Measurements from ENCODE around the gene FCN1. TPM values are rescaled to one million over a fixed set of nuclear protein-coding genes. Genes with fewer than 3 reads are reported as not detected.
A peak's percentile ranks its signal among the peaks of the same experiment; 100 is the strongest.

FCN1 gene
- 1,156 TPM for total RNA-seq

DNA sequence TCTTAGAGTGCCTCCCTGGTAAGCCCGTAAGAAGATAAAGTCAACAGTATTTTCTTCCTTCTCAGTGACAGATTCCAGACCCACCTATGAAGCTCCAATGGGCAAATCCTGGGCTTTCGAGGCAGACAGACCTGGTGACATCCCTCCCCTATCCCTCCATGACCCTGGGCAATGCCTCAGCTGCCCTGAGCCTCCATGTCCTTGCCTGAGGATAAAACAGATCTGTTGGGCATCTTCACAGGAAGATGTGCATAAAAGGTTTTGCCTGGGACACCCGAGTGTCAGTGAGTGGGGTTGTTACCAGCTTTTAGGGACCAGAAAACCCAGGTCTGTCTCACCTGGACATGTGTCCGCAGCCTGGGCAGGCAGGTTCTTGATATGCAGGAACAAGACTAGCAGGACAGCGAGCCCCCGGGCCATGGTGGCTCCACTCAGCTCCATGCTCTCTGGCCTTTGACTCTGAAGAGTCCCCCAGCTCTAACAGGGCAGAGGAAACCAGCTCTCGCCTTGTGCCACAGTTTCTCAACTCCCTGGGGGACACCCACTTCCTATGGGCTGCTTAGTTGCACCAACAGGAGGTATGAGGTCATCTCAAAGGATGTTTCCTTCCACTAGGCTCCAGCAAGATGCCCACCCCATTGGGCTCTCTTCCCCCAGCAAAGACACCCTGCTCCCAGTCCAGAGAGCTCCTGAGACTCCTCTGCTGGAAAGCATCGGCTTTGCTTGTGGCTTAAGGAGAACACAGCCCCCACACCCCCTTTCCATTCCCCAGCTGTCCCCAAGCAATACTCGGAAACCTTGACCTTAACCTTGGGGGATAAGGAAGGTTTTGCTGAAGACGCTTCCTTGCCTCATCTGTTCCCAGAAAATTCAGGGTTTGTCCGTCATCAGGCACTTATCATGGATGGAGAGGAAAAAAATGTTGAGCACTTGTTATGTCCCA is at the start of gene FCN1:
FCN1 (minus strand) TSS at position 482 of the 943 bp plus-strand sequence; CDS start at position 441, 41 bp downstream.
- peak within 1 kb of the TSS; percentile 65 for H3K4me3 ChIP-seq (ENCODE audit: low read length)
- H3K27me3 ChIP-seq (ENCODE audit: insufficient read depth, low read length), result no peaks in the 10 kb centered on the region
- peaks cover 67% of the 10 kb centered on the region for H3K4me1 ChIP-seq (ENCODE audit: insufficient read depth, low read length)
- H3K9me3 ChIP-seq (ENCODE audit: low read depth, low read length), result peaks cover 4% of the 10 kb centered on the region

DNA sequence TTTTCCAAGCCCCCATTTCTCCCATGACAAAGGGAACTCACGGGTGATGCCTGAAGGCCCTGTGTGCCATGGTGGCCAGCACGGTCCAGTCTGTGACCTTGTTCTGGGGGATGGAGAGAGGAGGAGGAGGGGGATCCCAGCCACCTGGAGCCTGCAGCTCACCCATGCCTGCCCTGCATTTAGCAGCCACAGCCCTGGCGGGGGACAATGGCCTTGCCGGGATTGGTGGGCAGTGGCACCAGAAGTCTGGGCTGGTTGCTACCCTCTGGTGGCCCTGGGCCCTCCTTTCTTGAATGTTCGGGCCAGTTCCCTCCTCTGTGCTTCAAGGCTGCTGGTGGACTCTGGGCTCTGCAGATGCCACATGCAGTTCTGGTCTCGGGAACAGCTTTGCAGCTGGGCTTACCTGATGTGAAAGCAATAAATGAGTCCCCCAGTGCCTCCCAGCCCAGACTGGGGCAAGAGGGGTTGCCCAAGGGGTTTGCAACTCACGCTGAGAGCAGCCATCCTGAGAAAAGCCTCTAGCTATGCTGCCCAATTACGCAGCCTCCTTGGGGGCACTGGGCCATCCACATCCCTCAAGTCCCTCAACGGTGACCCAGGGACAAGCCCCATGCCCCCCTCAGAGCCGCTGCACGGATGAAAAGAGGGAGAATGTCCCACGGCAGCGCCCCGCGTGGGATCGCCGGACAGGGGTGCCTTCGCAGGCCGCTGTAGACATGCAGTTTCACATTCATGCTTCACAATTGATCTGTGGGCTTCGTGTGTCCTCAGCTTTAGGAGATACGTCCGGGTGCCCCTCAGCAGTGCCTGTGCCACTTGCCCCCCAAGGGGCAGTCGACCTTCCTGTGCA is 49.2 kb upstream of the FCN1 start:
- H3K4me3 ChIP-seq (ENCODE audit: low read length), result no peak overlapping the region
- no peaks in the 10 kb centered on the region for H3K27me3 ChIP-seq (ENCODE audit: insufficient read depth, low read length)
- H3K4me1 ChIP-seq (ENCODE audit: insufficient read depth, low read length), result peaks cover 25% of the 10 kb centered on the region
- no peaks in the 10 kb centered on the region for H3K9me3 ChIP-seq (ENCODE audit: low read depth, low read length)

DNA sequence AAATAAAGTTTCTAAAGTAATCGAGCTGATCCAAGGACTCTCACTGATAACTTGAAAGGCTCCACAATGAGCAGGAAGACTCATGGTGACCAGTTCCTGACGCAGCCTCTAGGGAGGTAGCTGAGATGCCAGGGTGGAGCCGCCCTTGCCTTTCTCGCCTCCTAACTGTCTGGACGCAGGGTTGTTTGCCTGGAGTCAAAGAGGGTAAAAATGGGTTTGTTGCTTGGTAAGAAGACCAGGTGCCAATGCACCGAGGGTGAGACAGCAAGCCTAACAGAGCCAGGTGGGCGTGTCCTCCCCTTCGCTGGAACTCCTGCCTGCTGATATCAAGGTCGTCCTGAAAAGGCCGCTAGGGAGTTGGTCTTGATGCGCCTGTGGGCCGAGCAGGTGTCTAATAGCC is 48.6 kb upstream of the FCN1 start:
- Histone ChIP-seq H3K27me3 (ENCODE audit: insufficient read depth, low read length) (no peaks in the 10 kb centered on the region), H3K9me3 (ENCODE audit: low read depth, low read length) (no peaks in the 10 kb centered on the region), H3K4me3 (ENCODE audit: low read length) (no peak overlapping the region), H3K4me1 (ENCODE audit: insufficient read depth, low read length) (peaks cover 25% of the 10 kb centered on the region)

DNA sequence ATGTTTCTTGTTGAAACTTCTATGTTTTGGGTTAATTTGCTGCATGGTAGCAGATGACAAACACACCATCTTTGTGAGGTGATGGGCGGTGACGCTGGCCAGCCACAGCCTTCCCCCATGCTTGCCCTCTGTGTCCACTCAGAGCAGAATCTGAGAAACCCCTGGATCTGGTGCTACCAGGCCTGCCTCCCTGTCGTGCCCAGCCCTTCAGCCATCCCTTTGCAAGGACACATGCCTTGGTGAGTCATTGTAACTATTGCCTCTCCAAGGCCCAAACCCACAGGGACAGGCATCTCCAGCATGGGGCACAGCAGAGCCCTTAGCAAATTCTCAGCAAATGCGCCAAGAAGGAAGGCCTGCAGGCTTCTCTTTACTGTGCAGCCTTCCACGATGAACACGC is 48.1 kb upstream of the FCN1 start:
- Histone ChIP-seq H3K4me1 (ENCODE audit: insufficient read depth, low read length) (peaks cover 25% of the 10 kb centered on the region), H3K9me3 (ENCODE audit: low read depth, low read length) (no peaks in the 10 kb centered on the region), H3K27me3 (ENCODE audit: insufficient read depth, low read length) (no peaks in the 10 kb centered on the region), H3K4me3 (ENCODE audit: low read length) (no peak overlapping the region)

DNA sequence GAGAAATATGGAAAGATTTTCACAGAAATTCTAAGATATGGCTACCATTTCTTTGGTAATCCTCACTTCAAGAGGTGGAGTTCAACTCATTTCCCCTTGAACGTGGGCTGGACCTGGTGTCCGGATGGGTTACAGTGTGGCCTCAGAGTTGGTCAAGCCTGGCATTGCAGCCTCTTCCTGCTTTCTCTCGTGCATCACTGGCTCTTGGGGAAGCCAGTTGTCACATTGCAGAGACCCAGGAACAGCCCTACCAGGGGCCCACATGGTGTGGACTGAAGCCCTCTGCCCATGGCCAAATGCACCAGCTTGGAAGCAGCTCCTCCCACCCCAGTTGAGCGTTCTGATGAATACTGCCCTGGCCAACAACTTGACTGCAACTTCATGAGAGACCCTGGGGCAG is 47.7 kb upstream of the FCN1 start:
- H3K4me1 ChIP-seq (ENCODE audit: insufficient read depth, low read length), result peaks cover 25% of the 10 kb centered on the region
- H3K27me3 ChIP-seq (ENCODE audit: insufficient read depth, low read length), result no peaks in the 10 kb centered on the region
- H3K9me3 ChIP-seq (ENCODE audit: low read depth, low read length), result no peaks in the 10 kb centered on the region
- no peak overlapping the region for H3K4me3 ChIP-seq (ENCODE audit: low read length)

DNA sequence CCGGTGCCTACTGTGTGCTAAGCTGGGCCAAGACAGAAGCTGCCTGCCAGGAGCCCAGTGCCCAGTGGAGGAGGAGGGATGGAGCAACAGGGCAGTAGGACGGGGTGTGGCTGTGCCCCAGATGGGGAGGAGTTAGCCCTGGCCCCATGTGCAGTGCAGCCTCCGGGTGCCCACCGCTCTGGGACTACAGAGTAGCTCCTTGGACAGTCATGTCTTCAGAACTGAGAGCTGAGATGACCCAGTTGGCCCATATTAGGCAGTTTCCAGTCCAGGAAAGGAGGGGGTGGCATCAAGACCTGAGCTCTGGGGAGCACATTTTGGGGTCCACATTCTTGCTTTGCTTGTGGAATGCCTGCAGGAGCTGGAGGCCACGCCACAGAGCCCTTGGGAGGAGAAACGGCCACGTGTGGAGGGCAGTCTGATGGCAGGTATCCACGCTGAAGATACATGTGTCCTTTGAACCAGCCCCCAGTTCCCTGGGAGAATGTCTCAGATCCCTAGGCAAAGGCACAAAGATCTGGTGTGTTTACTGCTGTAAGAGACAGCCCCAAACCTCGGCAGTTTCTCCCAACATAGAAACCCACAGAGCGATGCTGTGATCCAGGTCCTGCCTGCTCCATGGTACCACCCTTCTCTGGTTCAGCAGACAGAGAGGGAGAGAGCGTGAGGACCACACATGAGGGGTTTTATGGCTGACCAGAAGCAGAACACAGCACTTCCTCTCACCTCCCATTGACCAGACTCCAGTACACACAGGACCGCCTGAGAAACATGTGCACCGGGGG is 46.8 kb upstream of the FCN1 start:
- peaks cover 25% of the 10 kb centered on the region for H3K4me1 ChIP-seq (ENCODE audit: insufficient read depth, low read length)
- no peaks in the 10 kb centered on the region for H3K27me3 ChIP-seq (ENCODE audit: insufficient read depth, low read length)
- H3K9me3 ChIP-seq (ENCODE audit: low read depth, low read length), result no peaks in the 10 kb centered on the region
- H3K4me3 ChIP-seq (ENCODE audit: low read length), result no peak overlapping the region

DNA sequence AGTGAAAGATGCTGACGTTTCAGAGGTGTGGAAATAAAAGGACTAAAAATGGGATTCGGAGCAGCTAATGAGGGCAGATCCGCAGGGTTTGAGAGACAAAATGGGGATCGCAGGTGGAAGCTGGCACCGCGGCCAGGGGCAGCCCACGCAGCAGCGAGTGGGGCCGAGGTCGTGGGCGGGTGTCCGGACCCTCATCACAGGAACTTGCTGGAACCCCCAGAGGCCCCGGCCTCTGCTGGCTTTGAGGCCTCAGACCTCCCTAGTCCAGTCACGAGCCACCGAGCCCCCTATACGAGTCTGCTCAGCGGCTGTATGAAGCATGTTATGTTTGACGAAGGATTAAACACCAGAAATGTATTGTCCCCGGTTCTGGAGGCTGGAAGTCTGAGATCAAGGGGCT is 45.8 kb upstream of the FCN1 start:
- H3K27me3 ChIP-seq (ENCODE audit: insufficient read depth, low read length), result no peaks in the 10 kb centered on the region
- H3K4me3 ChIP-seq (ENCODE audit: low read length), result no peak overlapping the region
- H3K4me1 ChIP-seq (ENCODE audit: insufficient read depth, low read length), result peaks cover 25% of the 10 kb centered on the region
- no peaks in the 10 kb centered on the region for H3K9me3 ChIP-seq (ENCODE audit: low read depth, low read length)

DNA sequence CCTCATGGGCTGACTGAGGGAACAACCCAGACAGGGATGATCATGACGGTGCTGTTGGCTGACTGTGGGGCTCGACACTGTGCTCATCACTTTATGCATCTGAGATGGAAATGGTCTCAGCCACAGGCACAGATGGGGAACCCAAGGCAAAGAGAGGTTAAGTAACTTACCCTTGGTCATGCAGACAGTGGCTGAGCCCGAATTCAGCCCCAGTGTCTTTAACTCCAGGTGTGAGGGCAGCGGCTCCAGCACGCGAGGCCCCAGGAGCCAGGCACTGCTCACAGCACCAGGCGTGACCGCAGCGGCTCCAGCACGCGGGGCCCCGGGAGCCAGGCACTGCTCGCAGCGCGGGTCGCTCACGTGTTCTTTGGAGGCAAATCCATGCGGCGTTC is 45.3 kb upstream of the FCN1 start:
- Histone ChIP-seq H3K9me3 (ENCODE audit: low read depth, low read length) (no peaks in the 10 kb centered on the region), H3K4me3 (ENCODE audit: low read length) (no peak overlapping the region), H3K4me1 (ENCODE audit: insufficient read depth, low read length) (peaks cover 25% of the 10 kb centered on the region), H3K27me3 (ENCODE audit: insufficient read depth, low read length) (no peaks in the 10 kb centered on the region)

DNA sequence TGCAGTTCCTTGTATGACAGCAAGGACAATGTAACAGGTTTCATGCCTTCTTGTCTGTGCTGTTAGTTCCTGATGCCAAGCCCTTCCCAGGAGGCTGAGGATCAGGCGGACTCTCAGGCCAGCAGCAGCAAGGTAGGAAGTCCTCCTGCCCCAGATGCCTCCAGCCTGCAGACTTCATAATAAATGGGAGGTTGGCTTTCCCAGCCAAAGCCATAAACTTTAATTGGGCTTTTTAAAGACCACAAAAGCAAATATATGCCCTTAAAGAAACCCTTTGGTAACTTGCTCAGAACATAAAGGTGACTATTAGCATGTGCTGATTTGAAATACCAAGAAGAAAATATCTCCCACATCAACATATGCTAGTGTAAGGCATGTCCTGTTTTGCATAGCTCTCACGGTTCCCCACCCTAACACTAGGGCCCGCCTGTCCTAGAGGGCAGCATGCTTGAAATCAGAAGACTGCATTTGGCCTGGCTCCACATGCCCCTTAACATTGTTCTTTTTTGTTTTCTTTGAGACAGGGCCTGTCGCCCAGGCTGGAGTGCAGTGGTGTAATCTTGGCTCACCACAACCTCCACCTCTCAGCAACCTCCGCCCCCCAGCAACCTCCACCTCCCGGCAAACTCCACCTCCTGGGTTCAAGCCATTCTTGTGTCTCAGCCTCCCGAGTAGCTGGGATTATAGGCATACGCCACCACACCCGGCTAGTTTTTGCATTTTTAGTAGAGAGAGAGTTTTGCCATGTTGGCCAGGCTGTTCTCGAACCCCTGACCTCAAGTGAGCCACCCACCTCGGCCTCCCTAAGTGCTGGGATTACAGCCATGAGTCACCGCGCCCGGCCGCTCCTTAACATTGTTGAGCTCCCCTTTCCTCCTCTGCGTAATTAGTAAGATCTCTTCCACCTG is 44.6 kb upstream of the FCN1 start:
- Histone ChIP-seq H3K4me1 (ENCODE audit: insufficient read depth, low read length) (peaks cover 25% of the 10 kb centered on the region), H3K9me3 (ENCODE audit: low read depth, low read length) (no peaks in the 10 kb centered on the region), H3K27me3 (ENCODE audit: insufficient read depth, low read length) (no peaks in the 10 kb centered on the region), H3K4me3 (ENCODE audit: low read length) (no peak overlapping the region)

DNA sequence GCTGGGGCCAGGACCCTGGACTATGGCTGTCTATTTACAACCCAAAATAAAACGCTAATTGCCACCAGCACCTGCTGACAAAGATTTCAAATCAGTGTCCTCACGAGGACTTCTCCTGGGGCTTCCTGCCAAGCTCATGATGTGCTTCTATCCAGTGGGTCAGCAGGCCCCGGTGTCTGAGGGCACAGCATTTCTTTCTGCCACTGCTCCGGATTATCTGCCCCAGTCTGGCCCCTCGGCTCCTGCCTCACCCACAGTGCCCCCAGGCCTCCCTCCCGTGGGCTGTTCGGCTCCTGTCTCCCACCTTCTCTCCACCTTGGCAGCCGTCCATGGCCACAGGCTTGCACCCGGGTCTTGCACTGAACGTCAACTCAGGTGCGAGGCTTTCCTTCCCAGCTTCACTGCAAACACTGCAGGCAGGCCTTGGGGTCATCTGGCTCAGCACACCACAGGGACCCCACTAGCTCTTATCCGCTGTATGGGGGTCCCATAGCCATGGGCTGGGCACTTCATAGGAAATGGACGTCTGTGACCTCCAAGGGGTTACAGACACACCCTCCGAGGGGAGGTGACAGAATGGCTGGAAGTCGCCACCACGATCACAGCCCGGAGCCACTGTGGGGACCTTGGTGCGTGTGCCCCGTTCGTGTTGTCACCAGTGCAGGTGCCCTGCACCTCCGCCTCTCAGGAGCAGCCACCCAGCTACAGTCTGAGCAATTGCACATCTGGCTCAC is 43.8 kb upstream of the FCN1 start:
- Histone ChIP-seq H3K27me3 (ENCODE audit: insufficient read depth, low read length) (no peaks in the 10 kb centered on the region), H3K4me1 (ENCODE audit: insufficient read depth, low read length) (peaks cover 25% of the 10 kb centered on the region), H3K9me3 (ENCODE audit: low read depth, low read length) (no peaks in the 10 kb centered on the region), H3K4me3 (ENCODE audit: low read length) (no peak overlapping the region)

DNA sequence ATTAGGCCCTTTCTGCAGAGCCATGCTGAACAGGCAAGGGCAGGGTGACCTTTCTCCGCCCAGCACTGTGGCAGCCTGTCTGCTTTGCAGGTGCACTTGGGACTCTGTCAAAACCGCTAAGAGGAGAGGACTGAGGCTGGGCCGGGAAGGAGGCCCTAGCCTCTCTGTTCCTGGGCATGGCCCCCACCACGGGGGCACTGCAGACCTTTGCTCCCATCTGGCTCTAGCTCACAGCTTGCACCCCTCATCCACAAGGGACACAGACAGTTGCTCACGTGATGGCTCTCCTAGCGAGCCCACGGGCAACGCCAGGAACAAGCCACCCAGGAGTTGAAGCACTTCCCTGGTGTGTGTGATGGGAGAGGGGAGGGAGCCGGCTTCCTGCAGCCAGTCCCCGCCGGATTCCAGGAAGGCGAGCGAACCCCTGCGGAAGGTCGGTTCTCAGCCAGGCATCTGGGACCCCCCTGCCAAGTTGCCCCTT is 43.0 kb upstream of the FCN1 start:
- no peaks in the 10 kb centered on the region for H3K27me3 ChIP-seq (ENCODE audit: insufficient read depth, low read length)
- peaks cover 17% of the 10 kb centered on the region for H3K4me1 ChIP-seq (ENCODE audit: insufficient read depth, low read length)
- no peak overlapping the region for H3K4me3 ChIP-seq (ENCODE audit: low read length)
- H3K9me3 ChIP-seq (ENCODE audit: low read depth, low read length), result no peaks in the 10 kb centered on the region

DNA sequence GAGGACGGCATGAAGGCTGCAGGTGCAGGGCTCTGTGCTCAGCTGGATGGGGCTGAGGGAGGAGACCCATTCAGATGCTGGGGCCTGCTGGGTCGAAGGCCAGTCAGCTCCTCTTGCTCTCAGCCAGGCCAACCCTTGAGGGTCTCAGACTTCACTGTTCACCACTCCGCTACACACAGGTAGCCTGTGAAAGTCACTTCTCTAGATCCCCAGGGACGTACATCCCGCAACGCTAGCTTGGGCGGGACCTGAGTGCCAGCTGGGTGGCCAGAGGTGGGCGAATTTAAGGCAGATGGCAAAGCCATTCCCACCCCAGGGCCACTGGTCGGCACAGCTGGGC is 42.2 kb upstream of the FCN1 start:
- Histone ChIP-seq H3K4me1 (ENCODE audit: insufficient read depth, low read length) (peaks cover 11% of the 10 kb centered on the region), H3K9me3 (ENCODE audit: low read depth, low read length) (no peaks in the 10 kb centered on the region), H3K27me3 (ENCODE audit: insufficient read depth, low read length) (no peaks in the 10 kb centered on the region)

DNA sequence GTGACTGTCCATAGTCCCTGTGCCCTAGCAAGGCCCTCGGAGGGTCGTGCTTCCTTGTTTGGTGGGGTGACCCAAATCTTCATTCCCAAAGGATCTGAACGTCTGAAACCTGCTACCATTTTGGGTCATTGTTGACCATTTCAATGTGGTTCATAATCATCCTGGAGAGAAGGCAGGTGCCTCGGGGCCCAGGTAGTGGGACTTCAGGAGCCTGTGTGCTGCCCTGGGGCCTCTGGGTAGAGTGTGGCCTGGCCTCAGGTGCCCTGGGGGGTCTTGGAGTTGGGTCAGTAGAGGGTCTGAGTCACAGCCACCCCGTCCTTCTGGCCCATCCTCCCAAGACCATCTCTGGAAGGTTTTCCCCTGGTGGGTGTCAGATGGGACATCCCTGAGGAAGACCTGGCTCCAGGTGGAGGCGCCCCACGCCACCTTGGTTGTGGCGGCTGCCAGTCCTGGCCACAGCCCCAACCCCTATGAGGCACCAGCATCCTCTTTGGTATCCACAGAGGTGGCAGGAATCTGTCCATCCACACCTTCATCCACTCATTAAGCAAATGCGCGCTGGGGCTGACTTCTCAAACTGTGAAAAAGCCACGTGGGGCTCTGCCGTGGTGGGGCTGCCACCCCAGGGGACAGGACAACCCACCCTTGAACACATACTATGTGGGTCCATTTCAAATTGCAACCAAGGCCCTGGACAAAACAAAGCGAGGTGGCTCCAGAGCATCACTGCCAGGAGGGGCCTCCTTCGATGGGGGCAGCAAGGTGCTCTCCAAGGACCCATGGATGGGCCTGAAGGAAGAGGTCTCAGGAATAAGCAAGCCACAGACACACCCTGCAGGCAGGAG is 41.6 kb upstream of the FCN1 start:
- Histone ChIP-seq H3K4me1 (ENCODE audit: insufficient read depth, low read length) (peaks cover 5% of the 10 kb centered on the region), H3K27me3 (ENCODE audit: insufficient read depth, low read length) (no peaks in the 10 kb centered on the region), H3K4me3 (ENCODE audit: low read length) (no peak overlapping the region), H3K9me3 (ENCODE audit: low read depth, low read length) (no peaks in the 10 kb centered on the region)

More for the DNA sequence above, 42.2 kb upstream of the FCN1 start:
- H3K4me3 ChIP-seq (ENCODE audit: low read length), result no peak overlapping the region

Measured in mononuclear cell (primary cell).